ENCODE data around the gene YOD1. TPM values are rescaled to one million over a fixed set of nuclear protein-coding genes. Genes with fewer than 3 reads are reported as not detected.
A peak's percentile ranks its signal among the peaks of the same experiment; 100 is the strongest.

YOD1 gene
- total RNA-seq (2012; rRNA removed): 4.6 and 4.8 TPM in 2 replicates

DNA sequence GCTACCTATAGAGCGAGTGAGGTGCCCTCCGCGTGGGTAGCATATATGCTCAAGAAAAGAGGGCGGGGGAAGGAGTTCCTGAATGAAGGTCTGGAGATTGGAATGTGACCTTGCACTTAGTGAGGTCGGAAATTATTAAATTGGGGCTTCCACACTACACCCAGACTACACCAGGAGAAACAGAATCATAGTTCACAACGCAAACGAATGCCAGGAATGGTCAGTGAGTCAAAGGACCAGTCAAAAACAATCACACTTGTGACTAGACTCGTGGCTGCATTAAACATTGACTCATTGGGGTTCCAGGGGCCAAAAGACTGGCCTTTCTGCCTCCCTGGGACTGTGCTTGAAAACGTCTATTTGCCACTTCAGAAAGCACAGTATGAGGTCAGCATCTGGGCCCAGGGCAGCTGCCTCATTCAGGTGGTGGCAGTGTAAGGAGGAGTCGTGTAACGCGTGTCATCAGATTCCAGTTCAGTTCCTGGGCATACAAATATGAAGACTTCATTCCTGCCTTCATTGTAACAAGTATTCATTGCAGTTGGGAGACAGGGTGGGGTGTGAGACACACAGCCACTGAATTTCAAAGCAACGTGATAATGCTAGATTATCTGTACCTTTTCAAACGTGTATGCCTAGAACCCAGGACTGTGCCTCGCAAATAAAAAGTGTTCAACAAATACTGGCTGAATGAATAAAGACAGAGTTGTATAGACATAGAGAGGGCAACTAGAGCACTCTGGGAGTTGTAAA is at the start of gene YOD1:
Gene YOD1, minus strand, starts transcription at position 18 of the 753 bp plus-strand sequence. CDS start 178 bp downstream, outside the sequence.
- Histone ChIP-seq H3K36me3 (ENCODE audit: insufficient read depth, low read length) (peaks cover 13% of the 10 kb centered on the region), H3K9me3 (replicated peaks; ENCODE audit: low read length) (no peaks in the 10 kb centered on the region), H3K4me2 (ENCODE audit: low read length) (peak within 1 kb of the TSS; percentile 77), H3K27me3 (ENCODE audit: control insufficient read depth, insufficient read depth, low read length) (no peaks in the 10 kb centered on the region), H3K4me3 (ENCODE audit: low read length) (peak within 1 kb of the TSS; percentile 91), H3K9ac (ENCODE audit: low read depth, low read length) (peak within 1 kb of the TSS; percentile 97), H3K4me1 (ENCODE audit: control insufficient read depth, insufficient read depth, low read length) (peaks cover 15% of the 10 kb centered on the region)

DNA sequence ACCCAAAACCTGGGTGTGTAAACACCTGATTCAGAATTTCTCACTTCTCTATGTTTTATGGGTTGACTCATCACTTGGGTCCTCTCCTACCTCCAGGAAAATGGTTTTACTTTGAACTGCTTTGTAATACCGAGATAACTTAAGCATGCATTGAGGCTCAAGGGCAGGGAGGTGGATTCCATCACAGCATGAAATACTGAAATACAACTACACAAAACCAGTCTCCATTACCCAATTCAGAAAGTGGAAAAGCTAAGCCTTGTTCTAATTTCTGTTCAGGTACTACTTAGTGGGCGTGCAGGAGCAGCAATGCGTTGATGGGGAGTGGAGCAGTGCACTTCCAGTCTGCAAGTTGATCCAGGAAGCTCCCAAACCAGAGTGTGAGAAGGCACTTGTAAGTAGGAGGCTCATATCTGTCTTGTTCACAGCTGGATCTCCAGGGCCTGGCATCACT is 46.9 kb upstream of the YOD1 start:
- Histone ChIP-seq H3K4me3 (ENCODE audit: low read length) (no peak overlapping the region), H3K36me3 (ENCODE audit: insufficient read depth, low read length) (no peaks in the 10 kb centered on the region), H3K4me1 (ENCODE audit: control insufficient read depth, insufficient read depth, low read length) (no peaks in the 10 kb centered on the region), H3K9ac (ENCODE audit: low read depth, low read length) (no peak overlapping the region), H3K9me3 (replicated peaks; ENCODE audit: low read length) (no peaks in the 10 kb centered on the region), H3K4me2 (ENCODE audit: low read length) (no peak overlapping the region), H3K27me3 (ENCODE audit: control insufficient read depth, insufficient read depth, low read length) (peaks cover 19% of the 10 kb centered on the region)

DNA sequence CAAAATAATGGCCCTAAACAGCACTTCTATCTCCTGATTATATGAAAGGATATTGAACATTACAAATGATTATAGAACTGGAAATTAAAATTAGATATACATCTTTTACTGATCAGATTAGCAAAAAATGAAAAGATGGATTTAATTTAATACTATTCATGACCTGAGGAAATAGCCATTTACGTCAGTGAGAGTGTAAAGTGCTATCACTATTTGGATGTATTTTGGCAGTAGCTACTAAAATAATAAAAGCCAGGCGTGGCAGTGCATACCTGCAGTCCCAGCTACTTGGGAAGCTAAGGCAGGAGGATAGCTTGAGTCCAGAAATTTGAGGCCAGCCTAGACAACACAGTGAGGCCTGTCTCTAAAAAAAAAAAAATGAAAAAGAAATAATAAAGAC is 42.9 kb upstream of the YOD1 start:
- no peaks in the 10 kb centered on the region for H3K9me3 ChIP-seq (replicated peaks; ENCODE audit: low read length)
- no peaks in the 10 kb centered on the region for H3K36me3 ChIP-seq (ENCODE audit: insufficient read depth, low read length)
- peaks cover 28% of the 10 kb centered on the region for H3K27me3 ChIP-seq (ENCODE audit: control insufficient read depth, insufficient read depth, low read length)
- H3K9ac ChIP-seq (ENCODE audit: low read depth, low read length): no peak overlapping the region
- no peak overlapping the region for H3K4me3 ChIP-seq (ENCODE audit: low read length)
- H3K4me2 ChIP-seq (ENCODE audit: low read length): no peak overlapping the region
- no peaks in the 10 kb centered on the region for H3K4me1 ChIP-seq (ENCODE audit: control insufficient read depth, insufficient read depth, low read length)

DNA sequence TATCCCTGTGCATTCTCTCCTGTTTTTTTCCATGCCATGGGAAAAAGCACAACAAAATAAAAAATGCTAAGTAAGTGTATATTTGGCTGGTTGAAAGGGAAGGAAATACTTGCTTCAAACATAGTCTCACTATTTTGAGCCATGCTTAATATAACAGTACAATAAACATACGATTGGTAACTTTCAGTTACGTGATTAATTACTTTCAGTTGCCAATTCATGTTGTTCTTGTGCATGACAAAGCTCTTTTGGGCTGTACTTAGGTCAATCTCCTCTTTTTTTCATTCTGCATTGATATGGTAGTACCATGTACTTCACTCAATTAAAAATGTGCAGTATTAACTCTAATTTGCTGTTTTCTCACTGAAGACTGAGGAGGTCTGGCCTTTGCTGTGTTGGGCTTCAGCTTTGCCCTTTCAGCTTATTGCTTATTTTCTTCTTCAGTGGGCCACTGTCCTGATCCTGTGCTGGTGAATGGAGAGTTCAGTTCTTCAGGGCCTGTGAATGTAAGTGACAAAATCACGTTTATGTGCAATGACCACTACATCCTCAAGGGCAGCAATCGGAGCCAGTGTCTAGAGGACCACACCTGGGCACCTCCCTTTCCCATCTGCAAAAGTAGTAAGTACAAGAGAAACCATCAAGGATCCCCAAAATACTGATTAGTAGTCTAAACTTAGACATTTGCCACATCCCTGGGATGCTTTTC is 40.3 kb upstream of the YOD1 start:
- Histone ChIP-seq H3K36me3 (ENCODE audit: insufficient read depth, low read length) (no peaks in the 10 kb centered on the region), H3K9ac (ENCODE audit: low read depth, low read length) (no peak overlapping the region), H3K4me1 (ENCODE audit: control insufficient read depth, insufficient read depth, low read length) (no peaks in the 10 kb centered on the region), H3K4me3 (ENCODE audit: low read length) (no peak overlapping the region), H3K27me3 (ENCODE audit: control insufficient read depth, insufficient read depth, low read length) (peaks cover 29% of the 10 kb centered on the region), H3K9me3 (replicated peaks; ENCODE audit: low read length) (no peaks in the 10 kb centered on the region), H3K4me2 (ENCODE audit: low read length) (no peak overlapping the region)

DNA sequence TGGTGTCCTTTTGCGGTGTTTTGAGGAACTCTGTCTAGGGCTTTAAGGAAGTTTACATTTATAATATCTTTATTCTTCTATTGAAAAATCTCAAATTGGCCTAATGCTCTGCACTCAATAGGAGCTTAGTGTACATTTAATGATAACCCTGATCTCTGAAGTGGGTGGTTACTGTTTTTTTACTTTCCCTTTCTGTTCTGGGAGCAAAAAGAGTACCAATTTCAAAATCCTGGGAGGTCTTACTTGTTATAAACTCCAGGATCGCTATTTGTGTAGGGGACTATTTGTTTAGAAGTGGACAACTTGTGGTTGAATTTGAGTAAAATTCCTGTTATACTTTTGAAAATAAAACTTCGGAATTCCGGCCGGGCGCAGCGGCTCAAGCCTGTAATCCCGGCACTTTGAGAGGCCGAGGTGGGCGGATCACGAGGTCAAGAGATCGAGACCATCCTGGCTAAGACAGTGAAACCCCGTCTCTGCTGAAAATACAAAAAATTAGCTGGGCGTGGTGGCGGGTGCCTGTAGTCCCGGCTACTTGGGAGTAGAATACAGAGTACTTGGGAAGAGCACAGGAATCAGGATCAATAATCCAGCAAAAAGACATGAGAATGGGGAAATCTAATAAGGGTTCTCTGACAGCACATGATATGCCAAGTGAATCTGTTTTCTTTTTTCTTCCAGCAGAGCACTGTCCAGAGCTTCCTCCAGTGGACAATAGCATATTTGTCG is 38.8 kb upstream of the YOD1 start:
- H3K4me3 ChIP-seq (ENCODE audit: low read length): no peak overlapping the region
- no peak overlapping the region for H3K4me2 ChIP-seq (ENCODE audit: low read length)
- H3K36me3 ChIP-seq (ENCODE audit: insufficient read depth, low read length): no peaks in the 10 kb centered on the region
- no peaks in the 10 kb centered on the region for H3K9me3 ChIP-seq (replicated peaks; ENCODE audit: low read length)
- H3K4me1 ChIP-seq (ENCODE audit: control insufficient read depth, insufficient read depth, low read length): no peaks in the 10 kb centered on the region
- H3K9ac ChIP-seq (ENCODE audit: low read depth, low read length): no peak overlapping the region
- H3K27me3 ChIP-seq (ENCODE audit: control insufficient read depth, insufficient read depth, low read length): peaks cover 27% of the 10 kb centered on the region

DNA sequence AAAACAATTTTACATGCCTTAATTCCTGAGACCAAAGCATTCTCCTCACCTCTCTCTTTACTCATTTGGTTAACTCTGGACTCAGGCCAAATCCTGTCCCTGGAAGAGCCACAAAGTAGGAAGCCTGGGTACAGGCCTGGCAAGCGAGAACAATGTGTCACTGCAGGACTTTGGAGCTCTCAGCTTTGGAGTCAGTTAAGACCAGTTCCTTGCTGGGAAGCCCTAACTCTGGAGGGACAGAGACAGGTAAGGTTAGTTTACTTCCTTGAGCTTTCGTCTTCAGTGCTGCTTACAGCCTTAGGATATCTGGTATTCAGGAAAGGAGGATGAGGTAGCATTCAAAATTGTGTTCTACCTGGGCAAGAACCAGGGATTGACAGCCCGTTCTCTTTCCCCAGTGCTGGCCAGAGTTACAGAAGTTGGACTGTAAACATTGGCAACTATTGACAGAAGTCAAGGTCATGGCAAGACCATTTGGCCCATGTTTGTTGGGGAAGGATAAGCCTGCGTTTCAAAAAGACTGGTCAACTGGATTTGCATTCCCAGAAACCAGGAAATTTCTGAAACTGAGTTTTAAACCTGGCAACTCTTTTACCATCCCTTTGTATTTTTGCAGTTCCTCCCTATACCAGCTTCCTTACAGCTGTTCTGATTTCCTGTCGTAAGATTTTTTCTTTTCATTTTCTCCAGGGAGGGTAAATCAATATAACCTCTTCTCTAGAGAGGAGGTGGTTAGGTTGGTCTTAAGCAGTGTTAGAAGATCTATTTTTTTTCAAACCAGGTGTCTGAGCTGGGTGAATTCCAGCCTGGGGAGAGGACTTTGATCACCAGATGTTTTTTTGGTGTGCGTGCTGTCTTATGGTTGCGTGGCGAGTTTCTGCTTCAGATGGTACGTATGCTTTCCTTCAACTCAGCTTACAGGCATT is 38.0 kb upstream of the YOD1 start, which contains the start of gene C4BPB:
Gene C4BPB, plus strand, starts transcription at position 160 of the 926 bp plus-strand sequence. Its CDS starts 672 bp downstream, at position 832.
- H3K4me2 ChIP-seq (ENCODE audit: low read length): no peak within 1 kb of the TSS
- H3K4me1 ChIP-seq (ENCODE audit: control insufficient read depth, insufficient read depth, low read length): no peaks in the 10 kb centered on the region
- peaks cover 32% of the 10 kb centered on the region for H3K27me3 ChIP-seq (ENCODE audit: control insufficient read depth, insufficient read depth, low read length)
- no peaks in the 10 kb centered on the region for H3K36me3 ChIP-seq (ENCODE audit: insufficient read depth, low read length)
- H3K9me3 ChIP-seq (replicated peaks; ENCODE audit: low read length): no peaks in the 10 kb centered on the region
- H3K9ac ChIP-seq (ENCODE audit: low read depth, low read length): no peak within 1 kb of the TSS
- H3K4me3 ChIP-seq (ENCODE audit: low read length): no peak within 1 kb of the TSS

DNA sequence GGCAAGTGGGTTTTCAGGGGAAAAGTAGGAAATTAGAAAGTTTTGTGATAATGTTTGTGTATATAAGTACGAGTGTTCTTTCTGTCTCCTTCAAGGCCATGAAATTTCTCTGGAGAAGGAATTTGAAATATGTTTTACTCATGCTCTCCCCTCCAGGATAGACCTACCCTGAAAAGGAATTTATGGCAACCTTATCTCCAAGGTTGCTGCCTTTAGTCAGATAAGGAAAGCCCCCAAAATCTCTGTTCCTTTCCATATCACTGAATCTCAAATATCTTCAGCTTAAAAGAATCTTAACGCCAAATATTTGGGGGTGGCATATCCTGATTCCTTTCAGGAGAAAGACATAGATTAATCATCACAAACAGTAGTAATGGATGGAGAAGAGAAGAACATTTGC is 37.2 kb upstream of the YOD1 start:
- Histone ChIP-seq H3K9ac (ENCODE audit: low read depth, low read length) (no peak overlapping the region), H3K36me3 (ENCODE audit: insufficient read depth, low read length) (no peaks in the 10 kb centered on the region), H3K4me1 (ENCODE audit: control insufficient read depth, insufficient read depth, low read length) (no peaks in the 10 kb centered on the region), H3K27me3 (ENCODE audit: control insufficient read depth, insufficient read depth, low read length) (peaks cover 36% of the 10 kb centered on the region), H3K4me2 (ENCODE audit: low read length) (no peak overlapping the region), H3K4me3 (ENCODE audit: low read length) (no peak overlapping the region), H3K9me3 (replicated peaks; ENCODE audit: low read length) (no peaks in the 10 kb centered on the region)

DNA sequence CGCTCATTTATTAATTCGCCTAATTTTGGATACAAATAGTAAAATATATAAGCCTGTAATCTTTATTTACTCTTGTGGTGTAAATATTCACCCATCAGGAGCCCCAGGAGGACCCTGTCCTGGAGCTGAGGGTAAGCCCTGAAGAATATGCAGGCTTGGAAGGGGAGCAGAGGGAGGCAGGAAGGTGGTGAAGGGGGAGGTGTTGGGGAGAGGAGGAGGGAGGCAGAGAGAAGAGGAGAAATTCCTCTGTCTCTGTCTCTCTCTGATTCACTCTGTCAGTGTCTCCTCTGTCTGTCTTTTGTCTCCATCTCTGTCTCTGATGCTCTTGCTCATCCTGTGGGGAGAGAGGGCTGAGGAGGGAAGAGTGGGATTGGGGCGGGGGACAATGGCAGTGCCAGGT is 34.9 kb upstream of the YOD1 start:
- Histone ChIP-seq H3K9me3 (replicated peaks; ENCODE audit: low read length) (no peaks in the 10 kb centered on the region), H3K4me2 (ENCODE audit: low read length) (no peak overlapping the region), H3K4me3 (ENCODE audit: low read length) (no peak overlapping the region), H3K4me1 (ENCODE audit: control insufficient read depth, insufficient read depth, low read length) (no peaks in the 10 kb centered on the region), H3K36me3 (ENCODE audit: insufficient read depth, low read length) (no peaks in the 10 kb centered on the region), H3K9ac (ENCODE audit: low read depth, low read length) (no peak overlapping the region), H3K27me3 (ENCODE audit: control insufficient read depth, insufficient read depth, low read length) (peaks cover 26% of the 10 kb centered on the region)

DNA sequence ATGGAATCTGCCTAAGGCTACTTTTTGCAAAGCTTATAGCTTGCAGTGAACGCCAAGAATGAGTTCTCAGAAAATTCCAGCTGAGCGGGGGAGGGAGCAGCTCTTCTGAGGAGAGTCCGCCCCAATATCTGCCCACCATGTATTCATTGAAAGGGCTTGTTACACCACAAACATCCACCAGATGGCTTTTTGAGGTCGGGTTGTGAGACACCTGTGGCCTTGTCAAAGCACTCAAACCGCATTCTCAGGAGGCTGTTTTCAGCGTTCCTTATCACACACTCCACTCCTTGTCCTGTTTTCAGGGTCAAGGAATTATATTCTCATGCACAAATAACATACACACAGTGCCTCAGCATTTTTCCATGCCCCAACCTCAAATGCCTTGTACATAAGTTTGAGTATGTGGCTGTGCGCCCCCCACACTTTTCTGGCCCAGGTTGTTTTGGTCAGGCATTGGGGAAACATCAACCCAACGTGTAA is 33.7 kb upstream of the YOD1 start:
- no peak overlapping the region for H3K9ac ChIP-seq (ENCODE audit: low read depth, low read length)
- no peak overlapping the region for H3K4me2 ChIP-seq (ENCODE audit: low read length)
- no peaks in the 10 kb centered on the region for H3K36me3 ChIP-seq (ENCODE audit: insufficient read depth, low read length)
- H3K4me1 ChIP-seq (ENCODE audit: control insufficient read depth, insufficient read depth, low read length): no peaks in the 10 kb centered on the region
- H3K4me3 ChIP-seq (ENCODE audit: low read length): no peak overlapping the region
- peaks cover 21% of the 10 kb centered on the region for H3K27me3 ChIP-seq (ENCODE audit: control insufficient read depth, insufficient read depth, low read length)
- H3K9me3 ChIP-seq (replicated peaks; ENCODE audit: low read length): no peaks in the 10 kb centered on the region

DNA sequence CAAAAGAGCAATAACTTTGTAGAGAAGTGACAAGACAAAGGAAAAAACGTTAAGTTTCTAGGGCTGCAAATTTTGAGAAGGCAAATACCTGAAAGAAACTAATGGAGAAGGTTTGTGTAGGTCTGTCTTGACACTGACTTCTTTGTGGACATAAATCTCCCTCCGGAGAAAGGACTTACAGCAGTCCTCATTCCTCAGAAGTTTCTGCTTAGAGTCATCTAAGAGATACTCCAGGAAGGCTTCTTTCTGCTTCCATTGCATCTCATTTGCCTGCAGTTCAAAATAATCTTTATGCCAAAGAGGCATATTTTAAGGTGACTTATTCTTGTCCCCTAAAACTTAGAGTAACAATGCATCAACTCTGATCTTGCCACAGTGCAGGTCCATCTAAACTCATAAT is 33.2 kb upstream of the YOD1 start:
- Histone ChIP-seq H3K36me3 (ENCODE audit: insufficient read depth, low read length) (no peaks in the 10 kb centered on the region), H3K4me3 (ENCODE audit: low read length) (no peak overlapping the region), H3K4me1 (ENCODE audit: control insufficient read depth, insufficient read depth, low read length) (no peaks in the 10 kb centered on the region), H3K9ac (ENCODE audit: low read depth, low read length) (no peak overlapping the region), H3K4me2 (ENCODE audit: low read length) (no peak overlapping the region), H3K9me3 (replicated peaks; ENCODE audit: low read length) (no peaks in the 10 kb centered on the region), H3K27me3 (ENCODE audit: control insufficient read depth, insufficient read depth, low read length) (peaks cover 16% of the 10 kb centered on the region)

Measured in skeletal muscle satellite cell (primary cell).